ENCODE results near the gene PRKCQ.

DNA sequence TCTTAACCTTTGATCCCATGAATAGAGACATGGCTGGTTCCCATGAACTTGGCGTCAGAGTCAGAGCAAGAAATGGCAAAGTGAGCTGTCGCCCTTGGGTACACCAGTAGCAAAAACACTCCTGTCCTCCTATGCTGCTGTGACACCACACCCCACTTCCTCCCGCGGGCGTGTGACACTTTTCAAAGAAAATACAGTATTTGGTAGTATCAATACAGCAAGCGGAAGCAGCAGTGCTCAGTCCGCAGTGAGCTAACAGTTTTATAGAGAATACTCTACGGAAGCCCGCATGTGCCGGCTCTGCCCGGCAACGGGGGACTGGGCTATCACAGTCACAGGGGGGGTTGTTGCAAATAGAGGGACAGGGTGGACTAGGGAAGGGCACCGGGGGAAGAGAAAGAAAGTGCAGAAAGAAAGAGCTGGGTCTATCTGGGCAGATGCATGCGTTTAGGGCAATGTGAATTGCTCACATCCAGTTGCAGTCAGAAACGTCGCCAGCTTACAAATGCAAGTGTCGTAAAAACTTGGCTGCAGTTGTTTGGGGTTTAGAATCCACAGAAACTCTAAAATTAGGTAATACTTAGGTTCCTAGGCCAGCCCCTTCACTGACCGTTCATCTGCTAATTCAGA is 49.8 kb downstream of the PRKCQ start:
- TF ChIP-seq, protein P1, sequence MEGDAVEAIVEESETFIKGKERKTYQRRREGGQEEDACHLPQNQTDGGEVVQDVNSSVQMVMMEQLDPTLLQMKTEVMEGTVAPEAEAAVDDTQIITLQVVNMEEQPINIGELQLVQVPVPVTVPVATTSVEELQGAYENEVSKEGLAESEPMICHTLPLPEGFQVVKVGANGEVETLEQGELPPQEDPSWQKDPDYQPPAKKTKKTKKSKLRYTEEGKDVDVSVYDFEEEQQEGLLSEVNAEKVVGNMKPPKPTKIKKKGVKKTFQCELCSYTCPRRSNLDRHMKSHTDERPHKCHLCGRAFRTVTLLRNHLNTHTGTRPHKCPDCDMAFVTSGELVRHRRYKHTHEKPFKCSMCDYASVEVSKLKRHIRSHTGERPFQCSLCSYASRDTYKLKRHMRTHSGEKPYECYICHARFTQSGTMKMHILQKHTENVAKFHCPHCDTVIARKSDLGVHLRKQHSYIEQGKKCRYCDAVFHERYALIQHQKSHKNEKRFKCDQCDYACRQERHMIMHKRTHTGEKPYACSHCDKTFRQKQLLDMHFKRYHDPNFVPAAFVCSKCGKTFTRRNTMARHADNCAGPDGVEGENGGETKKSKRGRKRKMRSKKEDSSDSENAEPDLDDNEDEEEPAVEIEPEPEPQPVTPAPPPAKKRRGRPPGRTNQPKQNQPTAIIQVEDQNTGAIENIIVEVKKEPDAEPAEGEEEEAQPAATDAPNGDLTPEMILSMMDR (IDR thresholded peaks at IDR 0.05; ENCODE audit: poor library complexity), result no peak
- TF ChIP-seq EZH2 (IDR thresholded peaks at IDR 0.05; ENCODE audit: borderline replicate concordance), result no peak

Data from hepatocyte (in vitro differentiated cells).